HG02970 (cell line): ENCODE results near the gene MYT1.
"Not testable (repeated sequence)": the region's sequence is repeated elsewhere in the genome, so short reads cannot be mapped to it uniquely, and the experiment has no call there.

ENCODE experiments used
- ATAC-seq: cut with Tn5 transposase; IDR thresholded peaks from one replicate; pipeline ENCODE4 v1.9.1; 2021; ENCODE audit warnings: mild to moderate bottlenecking, moderate library complexity, moderate number of reproducible peaks; ENCODE audit not compliant: unreplicated experiment, low FRiP score

Gene MYT1

DNA sequence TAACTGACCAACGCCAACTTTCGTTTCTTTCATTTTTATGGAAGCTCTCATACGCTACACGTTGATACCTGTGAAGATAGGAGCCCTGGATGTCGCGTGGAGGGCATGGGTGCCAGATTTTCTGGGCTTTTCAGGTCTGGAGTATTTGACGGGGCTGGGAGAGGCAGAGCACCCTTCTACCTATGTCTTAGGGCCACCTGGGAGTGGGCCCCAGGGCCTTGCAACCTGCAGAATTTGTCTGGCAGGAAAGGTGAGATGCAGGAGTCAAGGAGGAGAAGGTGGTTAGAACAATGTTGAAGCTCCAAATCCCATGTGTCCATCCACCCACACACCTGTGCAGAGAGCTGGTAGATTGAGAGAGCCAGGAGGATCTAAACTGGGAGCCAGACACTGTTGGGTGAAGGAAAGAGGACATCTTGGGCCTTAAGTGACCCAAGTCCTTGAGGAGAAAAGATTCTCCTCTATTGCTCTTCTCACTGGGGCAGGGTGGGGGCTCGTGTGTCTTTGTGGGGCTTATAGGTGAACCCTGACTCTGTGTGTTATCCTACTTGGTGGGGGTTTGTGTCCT is 63.9 kb downstream of the MYT1 start:
- no peak for ATAC-seq

DNA sequence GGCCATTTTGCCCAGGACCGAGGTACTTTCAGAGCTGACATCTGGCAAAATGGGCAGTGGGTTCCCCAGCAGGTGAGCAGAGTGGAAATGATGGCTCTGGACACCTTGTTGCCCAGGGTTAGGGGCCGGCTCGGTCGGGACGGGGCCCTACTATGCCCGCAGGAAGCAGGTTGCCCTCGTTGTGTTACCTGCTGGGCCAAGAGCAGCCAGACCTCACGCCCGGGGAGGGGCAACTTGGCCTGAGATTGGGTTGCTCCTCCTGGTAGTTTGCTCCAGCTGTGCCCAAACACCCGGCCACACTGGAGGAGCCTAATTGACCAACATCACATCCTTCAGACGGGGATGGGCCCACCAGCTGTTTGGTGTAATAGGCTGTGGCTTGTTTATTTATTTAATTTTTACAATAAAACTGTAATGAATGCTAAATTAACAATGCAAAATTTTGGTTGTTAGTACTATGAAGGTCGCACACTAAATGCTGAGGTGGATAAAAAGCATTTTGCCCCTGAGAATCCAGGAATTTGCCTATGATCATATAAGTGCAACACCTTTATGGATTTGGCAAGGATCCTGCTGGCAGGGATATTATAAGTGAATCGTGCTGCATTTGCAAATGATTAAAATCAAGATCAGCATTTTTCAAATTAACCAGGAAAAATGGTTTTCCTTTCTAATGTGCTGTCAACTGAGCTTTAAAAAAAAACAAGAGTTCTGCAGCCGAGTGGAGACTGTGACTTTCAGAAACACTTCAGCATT is 64.7 kb downstream of the MYT1 start:
- ATAC-seq, result no peak

DNA sequence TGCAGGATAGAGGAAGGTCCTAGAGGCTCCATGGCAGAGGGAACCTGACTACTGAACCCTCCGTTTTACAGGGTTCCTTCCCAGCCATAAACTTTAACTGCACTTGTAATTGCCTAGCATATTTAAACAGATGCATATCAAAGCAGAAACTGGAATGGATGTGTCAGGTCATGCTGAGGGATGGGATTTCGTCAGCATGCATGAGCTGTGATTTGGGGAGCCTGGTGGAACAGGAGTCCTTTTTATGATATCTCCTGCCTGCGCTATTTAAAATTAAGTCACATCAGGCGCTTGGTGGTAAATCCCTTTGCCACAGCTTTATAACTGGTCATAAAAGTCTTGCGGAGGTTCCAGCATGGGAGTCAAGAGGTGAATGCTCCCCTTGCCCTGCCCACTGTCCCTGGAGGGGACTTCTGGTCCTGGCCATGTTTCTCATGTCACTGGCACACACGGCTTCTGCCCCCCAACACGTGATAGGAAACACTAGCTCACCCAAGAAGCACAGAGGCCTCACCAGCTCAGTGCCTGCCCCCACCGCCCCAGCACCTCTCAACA is 65.3 kb downstream of the MYT1 start:
- ATAC-seq, result no peak

DNA sequence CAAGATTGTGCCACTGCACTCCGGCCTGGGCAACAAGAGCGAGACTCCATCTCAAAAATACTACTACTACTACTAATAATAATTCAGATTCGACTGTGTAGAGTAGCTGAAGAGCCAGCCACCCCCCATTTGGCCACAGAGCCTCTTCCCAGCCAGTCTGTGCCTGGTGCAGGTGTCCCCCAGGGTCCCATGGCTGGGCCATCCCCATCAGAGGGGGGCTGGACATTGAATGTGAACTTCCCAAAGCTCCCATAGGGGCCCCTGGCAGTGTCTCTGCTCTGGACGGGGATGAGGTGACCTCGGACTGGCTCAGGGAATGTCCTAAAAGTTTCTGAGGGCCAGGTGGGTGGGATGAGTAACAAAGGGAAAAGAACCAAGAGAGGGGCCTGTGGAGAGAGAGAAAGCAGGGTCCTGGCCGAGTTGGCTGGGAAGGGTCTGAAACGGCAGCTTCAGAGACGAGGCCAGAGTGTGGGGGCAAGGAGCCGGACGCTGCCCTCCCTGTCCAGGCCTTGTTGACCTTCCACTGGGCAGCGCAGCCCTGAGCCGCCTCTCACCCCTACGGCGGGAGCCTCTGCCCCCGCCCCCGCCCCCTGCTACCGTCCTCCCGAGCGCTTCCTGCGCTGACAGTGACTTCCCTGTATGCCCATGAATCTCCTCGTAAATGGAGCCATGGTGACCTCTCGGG is 66.4 kb downstream of the MYT1 start:
- ATAC-seq, result no peak

DNA sequence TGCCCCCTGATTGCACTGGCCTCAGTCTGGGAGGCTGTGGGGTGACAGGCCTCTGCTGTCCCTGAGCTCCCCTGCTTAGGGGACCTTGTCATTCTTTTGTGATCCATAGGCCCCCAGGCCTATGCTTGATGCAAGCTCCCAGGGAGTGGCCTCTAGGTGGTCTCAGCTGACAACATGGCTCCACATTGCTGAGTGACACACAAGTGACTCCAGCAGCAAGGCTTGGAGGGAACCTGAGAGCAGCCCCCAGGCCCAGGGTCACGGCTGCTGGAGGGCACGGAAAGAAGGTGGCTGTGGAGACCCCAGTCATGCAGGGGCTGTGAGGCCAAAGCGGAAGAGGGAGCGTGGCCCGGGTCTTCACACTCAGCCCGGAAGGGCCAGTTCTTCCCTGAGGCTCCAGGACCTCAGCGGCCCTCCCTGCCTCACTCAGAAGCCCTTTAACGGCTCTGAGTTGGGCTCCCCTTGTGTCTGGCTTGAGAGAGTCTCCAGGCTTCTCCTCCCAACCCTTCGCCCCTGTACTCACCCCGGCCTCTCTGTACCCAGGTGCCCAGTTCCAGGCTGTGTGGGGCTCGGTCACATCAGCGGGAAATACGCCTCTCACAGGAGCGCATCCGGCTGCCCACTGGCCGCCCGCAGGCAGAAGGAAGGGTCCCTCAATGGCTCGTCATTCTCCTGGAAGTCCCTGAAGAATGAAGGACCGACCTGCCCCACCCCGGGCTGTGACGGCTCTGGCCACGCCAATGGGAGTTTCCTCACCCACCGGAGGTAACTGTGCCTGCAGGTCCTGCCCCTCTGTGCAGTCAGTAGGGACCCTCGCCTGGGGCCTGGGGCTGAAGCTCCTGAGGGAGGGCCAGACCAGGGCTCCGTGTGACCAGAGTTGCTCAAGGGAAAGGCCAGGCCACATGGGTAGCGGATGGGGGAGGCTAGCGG is 67.6 kb downstream of the MYT1 start:
- no peak for ATAC-seq

DNA sequence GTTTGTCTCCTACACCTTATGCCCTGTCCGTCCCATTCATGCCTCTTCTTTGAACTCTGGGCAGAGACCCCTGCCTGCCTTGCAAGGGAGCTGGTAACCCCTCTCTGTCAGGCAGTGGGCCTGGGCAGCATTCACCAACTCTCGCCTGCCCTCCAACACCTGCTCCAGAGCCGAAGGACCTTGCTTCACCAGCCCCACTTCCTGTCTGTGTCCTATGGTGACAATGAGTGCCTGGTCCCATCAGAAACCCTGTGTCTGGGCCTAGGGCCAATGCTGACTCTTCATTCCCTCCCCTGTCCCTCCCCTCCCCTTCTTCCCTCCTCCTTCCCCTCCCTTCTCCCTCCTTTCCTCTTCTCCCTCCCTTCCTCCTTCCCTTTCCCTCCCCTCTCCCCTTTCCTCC is 68.5 kb downstream of the MYT1 start:
- no peak for ATAC-seq

DNA sequence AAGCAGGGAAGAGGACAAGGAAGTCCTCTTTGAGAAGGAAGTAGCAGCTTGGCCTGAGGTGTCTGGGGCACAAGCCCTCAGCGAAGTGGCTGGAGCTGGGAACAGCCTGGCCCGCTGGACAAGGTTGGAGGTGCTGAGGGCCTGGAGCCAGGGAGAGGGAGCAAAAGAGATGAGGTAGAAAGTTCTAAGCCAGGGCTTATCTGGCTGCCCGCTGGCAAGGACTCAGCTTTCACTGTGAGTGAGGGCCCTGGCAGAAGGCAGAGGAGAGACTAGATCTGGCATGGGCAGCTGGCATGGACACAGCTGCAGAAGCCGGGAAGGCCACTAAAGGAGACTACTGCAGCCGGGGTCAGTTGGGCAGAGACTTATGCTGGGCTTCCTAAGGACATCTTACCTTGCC is 69.5 kb downstream of the MYT1 start:
- ATAC-seq, result no peak

DNA sequence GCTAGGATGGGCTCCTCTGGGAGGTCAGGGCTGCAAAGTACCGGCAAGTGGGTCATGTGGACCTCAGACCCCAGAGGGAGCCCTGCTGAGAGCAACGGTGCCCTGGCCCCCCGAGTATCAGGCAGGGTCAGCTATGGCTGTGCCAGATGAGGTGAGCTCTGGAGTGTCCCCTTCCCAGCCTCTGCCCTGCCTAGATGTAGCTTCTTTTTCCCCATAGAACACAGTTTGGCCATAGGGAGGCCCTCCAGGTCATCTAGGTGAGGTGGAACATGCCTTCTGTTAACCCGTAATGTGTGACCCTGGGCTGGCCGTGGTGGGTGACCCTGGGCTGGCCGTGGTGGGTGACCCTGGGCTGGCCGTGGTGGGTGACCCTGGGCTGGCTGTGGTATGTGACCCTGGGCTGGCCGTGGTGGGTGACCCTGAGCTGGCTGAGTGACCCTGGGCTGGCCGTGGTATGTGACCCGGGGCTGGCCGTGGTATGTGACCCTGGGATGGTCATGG is 70.1 kb downstream of the MYT1 start:
- ATAC-seq, result no peak

DNA sequence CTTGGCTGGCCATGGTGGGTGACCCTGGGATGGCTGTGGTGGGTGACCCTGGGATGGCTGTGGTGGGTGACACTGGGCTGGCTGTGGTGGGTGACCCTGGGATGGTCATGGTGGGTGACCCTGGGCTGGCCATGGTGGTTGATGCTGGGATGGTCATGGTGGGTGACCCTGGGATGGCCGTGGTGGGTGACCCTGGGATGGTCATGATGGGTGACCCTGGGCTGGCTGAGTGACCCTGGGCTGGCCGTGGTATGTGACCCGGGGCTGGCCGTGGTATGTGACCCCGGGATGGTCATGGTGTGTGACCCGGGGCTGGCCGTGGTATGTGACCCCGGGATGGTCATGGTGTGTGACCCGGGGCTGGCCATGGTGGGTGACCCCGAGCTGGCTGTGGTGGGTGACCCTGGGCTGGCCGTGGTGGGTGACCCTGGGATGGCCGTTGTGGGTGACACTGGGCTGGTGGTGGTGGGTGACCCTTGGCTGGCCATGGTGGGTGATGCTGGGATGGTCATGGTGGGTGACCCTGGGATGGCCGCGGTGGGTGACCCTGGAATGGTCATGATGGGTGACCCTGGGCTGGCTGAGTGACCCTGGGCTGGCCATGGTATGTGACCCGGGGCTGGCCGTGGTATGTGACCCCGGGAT is 70.8 kb downstream of the MYT1 start:
- ATAC-seq, result not testable (repeated sequence)

DNA sequence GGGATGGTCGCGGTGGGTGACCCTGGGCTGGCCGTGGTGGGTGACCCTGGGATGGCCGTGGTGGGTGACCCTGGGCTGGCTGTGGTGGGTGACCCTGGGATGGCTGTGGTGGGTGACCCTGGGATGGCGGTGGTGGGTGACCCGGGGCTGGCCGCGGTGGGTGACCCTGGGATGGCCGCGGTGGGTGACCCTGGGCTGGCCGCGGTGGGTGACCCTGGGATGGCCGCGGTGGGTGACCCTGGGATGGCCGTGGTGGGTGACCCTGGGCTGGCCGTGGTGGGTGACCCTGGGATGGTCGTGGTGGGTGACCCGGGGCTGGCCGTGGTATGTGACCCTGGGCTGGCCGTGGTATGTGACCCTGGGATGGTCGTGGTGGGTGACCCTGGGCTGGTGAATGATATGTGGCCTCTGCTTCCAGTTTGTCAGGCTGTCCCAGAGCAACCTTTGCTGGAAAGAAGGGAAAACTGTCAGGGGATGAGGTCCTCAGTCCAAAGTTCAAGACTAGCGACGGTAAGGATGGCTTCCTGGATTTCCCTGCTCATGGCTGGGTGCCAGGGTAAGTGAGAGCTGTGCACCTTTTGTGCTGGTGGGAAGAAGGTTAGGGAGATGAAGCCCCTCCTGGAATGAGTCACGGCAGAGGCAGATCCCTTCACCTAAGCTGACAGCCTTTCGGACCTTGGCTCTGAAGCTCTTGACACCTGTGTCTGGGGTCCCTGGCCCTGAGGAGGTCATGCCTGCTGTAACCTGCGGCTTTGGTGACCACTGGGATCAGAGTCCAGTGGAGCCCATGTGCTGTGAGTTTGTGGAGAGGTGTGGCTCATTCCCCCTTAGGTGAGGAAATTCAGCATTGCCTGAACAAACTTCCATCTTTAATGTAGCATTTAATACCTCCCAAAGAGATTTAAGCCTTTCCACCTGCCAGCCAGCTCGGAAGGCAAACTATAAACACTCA is 72.2 kb downstream of the MYT1 start:
- ATAC-seq, result no peak

DNA sequence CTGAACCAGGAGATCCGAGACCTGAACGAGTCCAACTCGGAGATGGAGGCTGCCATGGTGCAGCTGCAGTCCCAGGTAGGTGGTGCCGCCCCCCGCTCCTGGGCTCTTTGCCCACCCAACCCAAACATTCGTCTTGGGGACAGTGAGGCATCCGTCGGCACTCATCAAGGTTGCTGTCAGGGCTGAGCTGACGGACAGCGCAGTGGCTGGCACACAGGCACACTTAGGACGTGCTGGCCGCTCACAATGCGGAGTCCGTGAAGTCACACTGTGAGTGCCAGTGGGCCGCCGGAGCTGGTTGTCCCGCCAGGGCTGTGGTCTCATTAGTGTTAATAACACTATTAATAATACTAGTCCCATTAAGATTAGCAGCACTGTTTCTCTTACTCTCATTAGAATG is 73.1 kb downstream of the MYT1 start:
- no peak for ATAC-seq

DNA sequence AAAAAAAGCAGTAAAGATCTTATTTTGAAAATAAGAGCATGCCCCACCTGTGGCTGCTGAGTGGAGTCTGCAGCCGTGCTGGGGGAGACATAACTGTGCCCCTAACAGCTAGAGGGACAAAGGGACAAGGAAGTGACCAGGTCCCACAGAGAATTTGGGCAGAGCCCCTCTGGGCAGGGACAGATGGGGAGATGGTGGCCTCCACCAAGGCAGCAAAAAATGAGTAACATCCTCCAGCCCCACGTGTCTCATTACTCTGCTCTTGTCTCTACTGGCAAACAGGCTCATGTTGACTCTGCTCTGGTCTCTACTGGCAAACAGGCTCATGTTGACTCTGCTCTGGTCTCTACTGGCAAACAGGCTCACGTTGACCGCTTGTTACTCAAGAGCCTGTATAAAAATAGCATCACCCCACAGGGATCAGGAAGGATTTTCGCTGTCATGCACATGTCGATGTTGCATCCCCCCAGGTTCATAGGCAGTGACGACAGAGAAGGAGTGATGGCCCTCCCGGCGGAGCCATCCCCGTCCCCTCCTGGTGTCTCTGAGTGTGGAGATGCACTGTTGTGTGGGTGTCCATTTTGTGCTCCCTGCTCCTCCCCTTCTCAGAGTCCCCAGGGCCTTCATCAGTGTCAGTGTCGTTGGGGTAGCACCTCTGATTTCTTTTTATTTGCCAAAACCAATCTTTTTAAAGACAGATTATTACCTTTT is 74.0 kb downstream of the MYT1 start:
- no peak for ATAC-seq

DNA sequence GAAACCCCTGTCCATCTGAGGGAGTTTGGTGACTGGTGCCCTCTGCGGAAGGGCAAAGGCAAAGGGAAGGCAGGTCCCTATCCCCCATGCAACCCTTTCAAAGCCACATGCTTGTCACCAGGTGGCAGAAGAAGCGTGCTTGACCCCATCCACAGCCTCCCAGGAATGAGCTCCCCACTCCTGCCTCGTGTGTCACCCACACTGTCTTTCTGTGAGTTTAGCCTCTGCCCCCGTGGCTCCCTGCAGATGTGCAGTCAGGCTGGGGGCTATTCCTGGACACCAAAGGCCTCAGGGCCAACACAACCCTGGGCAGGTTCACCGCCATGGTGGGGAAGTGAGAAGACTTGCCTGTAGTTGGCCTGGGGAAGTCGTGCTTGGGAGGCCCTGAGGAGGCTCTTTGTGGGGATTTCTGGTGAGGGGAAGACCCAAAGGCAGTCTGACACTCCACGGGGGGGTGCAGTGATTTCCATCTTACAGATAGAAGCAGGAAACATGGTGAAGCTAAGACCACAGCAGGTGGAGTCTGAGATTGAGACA is 74.7 kb downstream of the MYT1 start:
- ATAC-seq, result no peak

DNA sequence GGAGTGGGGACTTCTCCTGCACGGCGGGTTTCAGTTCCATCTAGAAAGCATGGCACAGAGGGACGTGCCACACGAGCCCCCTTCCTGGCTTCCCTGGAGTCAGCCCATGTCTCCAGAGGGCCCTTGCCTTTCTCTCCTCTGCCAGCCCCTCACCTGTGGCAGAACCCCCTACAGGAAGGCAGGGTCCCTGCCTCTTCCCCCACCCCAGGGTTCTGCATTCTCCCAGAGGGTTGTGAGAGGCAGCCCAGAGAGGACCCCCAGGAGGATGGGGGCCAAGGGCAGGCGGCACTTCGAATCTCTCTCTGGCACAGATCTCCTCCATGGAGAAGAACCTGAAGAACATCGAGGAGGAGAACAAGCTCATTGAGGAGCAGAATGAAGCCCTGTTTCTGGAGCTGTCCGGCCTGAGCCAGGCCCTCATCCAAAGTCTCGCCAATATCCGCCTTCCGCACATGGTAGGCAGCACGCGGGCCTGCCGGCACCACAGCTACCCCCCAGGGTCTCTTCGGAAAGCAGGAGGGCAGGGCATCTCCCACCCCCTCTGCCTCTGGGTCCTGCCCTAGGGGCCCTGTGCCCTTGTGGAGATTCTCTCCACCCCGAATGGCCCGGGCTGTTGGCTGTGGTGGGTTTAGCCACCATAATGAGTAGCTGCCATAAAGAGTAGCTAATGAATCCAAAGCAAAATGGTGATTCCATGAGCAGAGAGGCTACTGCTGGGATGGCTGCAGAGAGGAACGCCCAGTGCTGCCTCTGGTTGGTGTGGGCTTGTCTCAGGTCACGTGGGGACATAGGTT is 75.4 kb downstream of the MYT1 start:
- ATAC-seq, result no peak

DNA sequence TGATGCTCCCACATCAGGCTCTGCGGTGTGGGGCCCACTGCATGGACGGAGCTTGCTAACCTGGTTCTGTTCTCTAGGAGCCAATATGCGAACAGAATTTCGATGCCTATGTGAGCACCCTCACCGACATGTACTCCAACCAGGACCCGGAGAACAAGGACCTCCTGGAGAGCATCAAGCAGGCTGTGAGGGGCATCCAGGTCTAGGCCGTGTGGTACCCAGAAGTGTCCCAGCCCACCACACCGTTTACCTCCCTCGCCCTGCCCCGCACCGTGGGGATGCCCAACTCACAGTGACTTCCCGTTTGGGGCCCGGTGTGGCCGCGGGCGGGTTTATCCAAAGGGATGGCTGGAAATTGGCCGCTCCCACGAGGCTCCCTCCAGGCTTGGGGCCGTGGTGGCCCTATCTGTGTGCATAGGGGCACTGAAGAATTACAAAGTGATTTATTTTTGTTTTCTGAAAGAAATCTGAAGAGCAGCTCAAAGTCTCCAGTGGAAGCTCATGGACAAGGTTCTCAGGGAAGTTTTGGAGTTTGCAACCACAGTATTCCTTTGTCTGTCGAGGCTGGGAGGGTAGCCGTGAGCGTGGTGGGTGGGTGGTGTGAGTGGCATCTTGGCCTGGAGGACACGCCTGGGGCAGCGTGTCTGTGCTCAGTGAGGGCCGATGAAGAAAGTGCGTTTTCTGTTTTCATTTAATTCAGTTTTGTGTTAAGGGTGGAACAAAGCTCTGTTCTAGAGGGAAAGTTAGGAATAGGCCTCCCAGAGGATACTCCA is 76.2 kb downstream of the MYT1 start:
- no peak for ATAC-seq

DNA sequence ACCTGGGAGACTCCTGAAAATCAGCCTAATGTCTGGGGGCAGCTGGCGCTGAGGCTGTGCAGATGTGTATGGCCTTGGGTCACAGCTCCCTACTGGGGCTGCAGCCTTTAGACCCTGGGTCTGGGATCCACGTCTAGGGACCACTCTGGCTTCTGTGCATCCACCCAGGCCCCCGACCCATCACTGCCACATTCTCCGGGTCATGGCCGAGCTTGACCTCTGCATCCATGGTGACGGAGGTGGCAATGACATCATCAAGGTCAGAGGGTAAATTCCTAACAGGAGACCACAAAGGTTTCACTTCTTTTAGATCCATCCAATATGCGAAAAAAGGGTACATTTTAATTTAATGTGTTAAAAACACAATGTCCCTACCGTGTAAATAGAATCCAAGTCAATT is 76.8 kb downstream of the MYT1 start:
- ATAC-seq, result no peak
